BLaER1 treated with 17β-estradiol and CSF1 and Interleukin-3, amounts not matched to agents 10 nM and 100 nM (cell line): ENCODE measurements around the gene ART3.

Experiments used
- H3K27ac ChIP-seq, 11 experiments: shearing (Covaris generic); formaldehyde crosslinking; 2 replicates each; pipeline ENCODE4 v1.8.1; 2022
- H3K27me3 ChIP-seq, 11 experiments: shearing (Covaris generic); formaldehyde crosslinking; 2 replicates each; pipeline ENCODE4 v1.8.1; 2022
- H3K36me3 ChIP-seq, 11 experiments: shearing (Covaris generic); formaldehyde crosslinking; 2 replicates each; pipeline ENCODE4 v1.8.1; 2022
- H3K4me1 ChIP-seq, 10 experiments: shearing (Covaris generic); formaldehyde crosslinking; 2 replicates each; pipeline ENCODE4 v1.8.1; 2022
- H3K4me2 ChIP-seq, 11 experiments: shearing (Covaris generic); formaldehyde crosslinking; 2 replicates each; pipeline ENCODE4 v1.8.1; 2022
- H3K4me3 ChIP-seq, 10 experiments: shearing (Covaris generic); formaldehyde crosslinking; 2 replicates each; pipeline ENCODE4 v1.8.1; 2022
- H3K9ac ChIP-seq, 11 experiments: shearing (Covaris generic); formaldehyde crosslinking; 2 replicates each; pipeline ENCODE4 v1.8.1; 2022
- H3K9me3 ChIP-seq, 11 experiments: shearing (Covaris generic); formaldehyde crosslinking; replicated peaks in 1 of 11; 2 replicates each; pipeline ENCODE4 v1.8.1; 2022
- H4K20me1 ChIP-seq, 11 experiments: shearing (Covaris generic); formaldehyde crosslinking; 2 replicates each; pipeline ENCODE4 v1.8.1; 2022
- Cebpa-rat ChIP-seq, 11 experiments: shearing (Covaris generic); IDR thresholded peaks; 2 replicates each; pipeline ENCODE4 v1.8.1; 2022

Gene ART3

DNA sequence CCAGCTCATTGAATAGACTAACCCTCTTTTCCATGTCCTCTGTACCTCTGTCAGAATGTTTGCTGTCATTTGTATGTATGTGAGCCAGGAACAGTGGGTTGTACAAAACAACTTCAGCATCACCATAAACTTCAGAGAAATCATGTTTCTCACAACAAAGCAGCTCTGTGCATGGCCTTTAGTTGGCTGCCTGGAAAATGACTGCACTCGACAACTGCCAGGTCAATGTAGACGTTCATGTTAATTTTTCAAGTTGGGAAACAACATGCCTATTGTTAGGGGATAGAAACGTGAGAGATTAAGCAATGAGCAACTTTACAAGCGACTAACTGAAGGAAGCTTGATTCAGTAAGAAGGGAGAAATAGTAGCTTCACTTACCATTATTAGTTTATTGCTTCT lies 20.8 kb upstream of the ART3 start:
- H3K9me3 ChIP-seq = no peaks in the 10 kb centered on the region
- no peak overlapping the region for H3K4me3 ChIP-seq
- no peak overlapping the region for H3K27ac ChIP-seq
- H3K4me1 ChIP-seq = peaks cover 0 to 27% (median 3%) of the 10 kb centered on the region in 10 experiments; a peak in 14 of 20 replicates
- H4K20me1 ChIP-seq = no peaks in the 10 kb centered on the region
- TF ChIP-seq Cebpa-rat (IDR thresholded peaks at IDR 0.05) = no peak
- H3K36me3 ChIP-seq = no peaks in the 10 kb centered on the region
- no peak overlapping the region for H3K9ac ChIP-seq
- H3K27me3 ChIP-seq = no peaks in the 10 kb centered on the region
- H3K4me2 ChIP-seq = no peak overlapping the region

DNA sequence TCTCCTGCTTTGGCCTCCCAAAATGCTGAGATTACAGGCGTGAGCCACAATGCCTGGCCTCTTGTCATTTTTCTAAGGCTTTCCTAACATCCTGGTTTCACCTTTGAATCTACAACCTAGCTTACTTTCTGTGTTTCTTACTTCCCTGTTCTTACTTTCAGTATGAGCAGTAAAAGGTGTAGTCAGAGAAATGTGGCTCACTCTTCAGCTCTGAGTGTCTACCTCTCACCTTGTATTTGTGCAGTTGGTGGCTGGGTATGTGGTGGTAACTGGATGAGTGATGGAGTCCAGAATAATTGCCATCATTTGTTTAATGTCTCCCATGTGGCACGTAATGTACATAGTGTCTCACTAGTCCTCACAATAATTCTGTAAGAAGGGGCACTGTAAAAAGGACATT lies 19.5 kb upstream of the ART3 start:
- Histone ChIP-seq H3K4me1 (peaks cover 0 to 40% (median 16%) of the 10 kb centered on the region in 10 experiments; a peak in 16 of 20 replicates), H3K27ac (no peak overlapping the region), H3K9ac (no peak overlapping the region), H3K4me2 (peak overlapping the region in 3 of 11 experiments; percentile 8 to 24 (median 18); a peak in 1 of 22 replicates), H3K36me3 (no peaks in the 10 kb centered on the region), H3K27me3 (no peaks in the 10 kb centered on the region), H4K20me1 (no peaks in the 10 kb centered on the region), H3K9me3 (no peaks in the 10 kb centered on the region), H3K4me3 (no peak overlapping the region)
- TF ChIP-seq Cebpa-rat (IDR thresholded peaks at IDR 0.05) = no peak

DNA sequence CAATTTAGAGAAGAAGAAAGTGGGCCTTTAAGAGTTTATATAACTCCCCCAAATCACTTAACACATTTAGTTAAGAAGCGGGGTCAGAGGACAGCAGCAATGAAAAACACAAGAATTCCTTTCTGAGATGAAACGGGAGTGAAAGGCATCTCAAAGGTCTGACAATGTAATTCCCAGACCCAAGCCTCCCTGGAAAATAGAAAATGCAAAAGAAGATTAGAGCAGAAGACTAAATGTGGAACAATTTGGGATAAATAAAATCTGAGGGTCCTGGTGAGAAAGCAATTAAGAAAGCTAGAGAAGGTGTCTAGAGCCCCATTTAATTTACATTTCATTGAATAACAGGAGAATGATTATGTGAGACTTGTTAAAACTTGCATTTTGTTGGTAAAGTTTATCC lies 19.1 kb upstream of the ART3 start:
- no peak overlapping the region for H3K4me3 ChIP-seq
- H3K4me1 ChIP-seq = peaks cover 0 to 44% (median 20%) of the 10 kb centered on the region in 10 experiments; a peak in 16 of 20 replicates
- no peak overlapping the region for H3K27ac ChIP-seq
- peak overlapping the region in 1 of 11 experiments; percentile 24; a peak in 2 of 22 replicates for H3K4me2 ChIP-seq
- H3K9ac ChIP-seq = no peak overlapping the region
- no peaks in the 10 kb centered on the region for H3K36me3 ChIP-seq
- no peaks in the 10 kb centered on the region for H3K9me3 ChIP-seq
- H3K27me3 ChIP-seq = no peaks in the 10 kb centered on the region
- TF ChIP-seq Cebpa-rat (IDR thresholded peaks at IDR 0.05) = no peak
- H4K20me1 ChIP-seq = no peaks in the 10 kb centered on the region

DNA sequence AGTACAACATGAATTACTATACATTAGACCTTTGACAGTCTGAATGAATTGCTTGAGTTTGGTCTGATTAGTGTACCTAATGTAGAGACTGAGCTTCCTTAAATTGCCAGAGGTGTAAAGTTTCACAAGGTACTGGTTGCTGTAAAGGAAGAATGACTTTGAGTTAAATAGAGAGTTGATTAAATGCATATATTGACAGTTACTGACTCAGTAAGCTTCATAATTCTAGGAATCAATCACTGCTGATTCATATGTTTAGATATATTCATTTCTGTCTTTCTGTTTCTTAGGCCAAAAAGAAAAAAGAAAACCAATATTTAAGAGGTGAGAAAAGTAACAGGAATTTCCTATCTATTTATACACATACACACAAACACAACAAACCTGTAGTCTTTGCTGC lies 16.2 kb upstream of the ART3 start:
- Histone ChIP-seq H4K20me1 (no peaks in the 10 kb centered on the region), H3K27ac (peak overlapping the region in 7 of 11 experiments; percentile 54 to 80 (median 66); a peak in 10 of 22 replicates), H3K36me3 (no peaks in the 10 kb centered on the region), H3K4me1 (peaks cover 0 to 72% (median 38%) of the 10 kb centered on the region in 10 experiments; a peak in 16 of 20 replicates), H3K4me3 (no peak overlapping the region), H3K9ac (no peak overlapping the region), H3K27me3 (no peaks in the 10 kb centered on the region), H3K4me2 (peak overlapping the region in 4 of 11 experiments; percentile 71 to 80 (median 76); a peak in 6 of 22 replicates), H3K9me3 (no peaks in the 10 kb centered on the region)
- no peak for TF ChIP-seq Cebpa-rat (IDR thresholded peaks at IDR 0.05)

DNA sequence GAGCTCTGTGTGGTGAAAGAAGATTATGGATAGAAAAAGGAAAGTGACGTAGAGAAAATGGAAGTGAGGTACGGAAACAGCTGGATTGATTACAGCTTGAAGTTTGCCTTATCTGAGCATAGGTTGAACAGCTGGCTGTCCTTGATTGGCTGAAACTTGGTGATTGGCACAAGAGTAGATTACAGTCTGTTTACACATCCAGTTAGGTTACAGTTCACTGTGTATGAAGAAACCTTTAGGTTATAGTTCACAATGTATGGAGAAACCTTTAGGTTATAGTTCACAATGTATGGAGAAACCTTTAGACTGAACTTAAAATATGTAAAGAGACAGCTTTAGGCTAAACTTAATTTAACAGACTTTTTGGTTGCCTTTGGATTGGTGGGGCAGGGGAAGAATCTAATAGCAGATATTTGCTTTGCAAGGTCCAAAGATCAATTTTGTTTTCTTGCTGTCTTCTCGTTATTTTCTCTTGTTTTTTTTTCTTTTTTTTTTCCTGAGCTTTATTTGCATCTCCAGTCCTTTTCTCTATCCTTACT lies 15.6 kb upstream of the ART3 start:
- H3K4me2 ChIP-seq = peak overlapping the region in 5 of 11 experiments; percentile 33 to 80 (median 74); a peak in 11 of 22 replicates
- H3K4me3 ChIP-seq = no peak overlapping the region
- H3K36me3 ChIP-seq = no peaks in the 10 kb centered on the region
- no peaks in the 10 kb centered on the region for H3K27me3 ChIP-seq
- TF ChIP-seq Cebpa-rat (IDR thresholded peaks at IDR 0.05) = no peak
- peaks cover 0 to 72% (median 38%) of the 10 kb centered on the region in 10 experiments; a peak in 16 of 20 replicates for H3K4me1 ChIP-seq
- H3K9me3 ChIP-seq = no peaks in the 10 kb centered on the region
- peak overlapping the region in 9 of 11 experiments; percentile 37 to 80 (median 65); a peak in 15 of 22 replicates for H3K27ac ChIP-seq
- H4K20me1 ChIP-seq = no peaks in the 10 kb centered on the region
- no peak overlapping the region for H3K9ac ChIP-seq

DNA sequence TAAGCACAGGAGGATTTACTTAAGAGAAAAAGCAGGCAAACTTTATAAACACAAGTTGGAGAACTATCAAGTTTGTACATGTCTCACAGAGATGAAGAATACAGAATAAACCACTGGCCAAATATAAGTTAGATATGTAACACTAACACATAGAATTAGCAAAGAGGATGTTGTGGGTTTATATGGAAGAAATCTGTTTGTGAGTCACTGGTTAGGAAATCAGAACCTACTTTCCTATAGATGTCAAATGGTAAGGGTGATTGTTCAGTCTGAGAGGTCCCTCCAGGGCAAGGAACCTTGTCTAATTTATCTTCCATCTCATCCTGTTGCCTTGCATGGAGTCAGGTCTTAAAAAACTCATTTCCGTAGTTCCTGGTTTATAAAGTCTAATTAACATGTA lies 14.8 kb upstream of the ART3 start:
- H3K27ac ChIP-seq = peak overlapping the region in 10 of 11 experiments; percentile 20 to 80 (median 63); a peak in 18 of 22 replicates
- H3K27me3 ChIP-seq = no peaks in the 10 kb centered on the region
- peaks cover 0 to 69% (median 38%) of the 10 kb centered on the region in 10 experiments; a peak in 16 of 20 replicates for H3K4me1 ChIP-seq

DNA sequence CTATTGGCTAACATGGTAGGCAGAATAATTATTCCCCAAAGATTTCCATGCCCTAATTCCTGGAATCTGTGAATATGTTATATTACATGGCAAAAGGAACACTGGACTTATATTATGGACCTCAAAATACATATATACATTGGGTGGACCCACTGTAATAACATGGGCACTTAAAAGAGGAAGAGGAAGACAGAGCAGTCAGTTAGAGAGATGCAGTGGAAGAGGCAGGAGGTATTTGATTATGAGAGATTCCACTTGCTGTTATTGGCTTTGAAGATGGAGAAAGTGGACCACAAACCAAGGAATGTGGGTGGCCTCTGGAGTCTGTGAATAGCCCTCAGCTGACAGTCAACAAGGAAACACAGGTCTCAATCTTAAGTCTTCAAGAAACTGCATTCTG lies 14.0 kb upstream of the ART3 start:
- no peak for TF ChIP-seq Cebpa-rat (IDR thresholded peaks at IDR 0.05)
- H3K4me2 ChIP-seq = peak overlapping the region in 9 of 11 experiments; percentile 1 to 80 (median 67); a peak in 16 of 22 replicates
- no peaks in the 10 kb centered on the region for H4K20me1 ChIP-seq
- peaks cover 0 to 61% (median 38%) of the 10 kb centered on the region in 10 experiments; a peak in 16 of 20 replicates for H3K4me1 ChIP-seq
- no peaks in the 10 kb centered on the region for H3K36me3 ChIP-seq
- H3K9ac ChIP-seq = peak overlapping the region in 2 of 11 experiments; percentile 56 to 61; a peak in 5 of 22 replicates
- H3K4me3 ChIP-seq = no peak overlapping the region
- no peaks in the 10 kb centered on the region for H3K9me3 ChIP-seq
- no peaks in the 10 kb centered on the region for H3K27me3 ChIP-seq
- peak overlapping the region in 10 of 11 experiments; percentile 20 to 80 (median 63); a peak in 18 of 22 replicates for H3K27ac ChIP-seq

More for the DNA sequence above, 14.8 kb upstream of the ART3 start:
- peak in 1 of 11 experiments; percentile 41; a peak in 1 of 22 replicates for TF ChIP-seq Cebpa-rat (IDR thresholded peaks at IDR 0.05)
- Histone ChIP-seq H3K9ac (peak overlapping the region in 2 of 11 experiments; percentile 56 to 61; a peak in 6 of 22 replicates), H4K20me1 (no peaks in the 10 kb centered on the region), H3K9me3 (no peaks in the 10 kb centered on the region), H3K4me3 (0 out of 20 replicates have a peak overlapping the region, but pooled peaks of 1 of the 10 experiments have one; percentile 13), H3K36me3 (no peaks in the 10 kb centered on the region), H3K4me2 (peak overlapping the region in 10 of 11 experiments; percentile 7 to 80 (median 62); a peak in 19 of 22 replicates)

DNA sequence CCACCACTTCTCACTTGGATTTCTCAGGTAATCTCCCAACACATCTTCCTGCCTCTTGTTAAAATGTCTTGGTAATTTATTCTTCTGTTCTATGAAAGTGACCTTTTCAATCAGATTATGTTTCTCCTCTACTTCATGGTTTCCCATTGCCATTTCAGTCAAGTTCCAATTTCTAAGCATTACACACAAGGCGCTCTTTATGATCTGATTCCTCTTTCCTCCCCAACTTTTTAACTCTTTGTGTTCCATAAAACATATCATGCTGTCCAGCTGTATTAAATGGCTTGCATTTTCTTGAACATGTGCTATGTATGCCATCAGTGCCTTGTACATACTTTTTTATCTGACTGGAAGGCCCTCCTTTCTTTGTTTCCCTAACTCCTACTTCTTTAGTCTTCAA lies 13.1 kb upstream of the ART3 start:
- Histone ChIP-seq H3K9me3 (peaks cover 0 to 6% (median 0%) of the 10 kb centered on the region in 11 experiments; a peak in 3 of 22 replicates), H3K9ac (peak overlapping the region in 1 of 11 experiments; percentile 11; a peak in 1 of 22 replicates), H3K27me3 (no peaks in the 10 kb centered on the region), H3K4me2 (peak overlapping the region in 8 of 11 experiments; percentile 1 to 80 (median 69); a peak in 14 of 22 replicates), H3K27ac (peak overlapping the region in 9 of 11 experiments; percentile 0 to 80 (median 65); a peak in 13 of 22 replicates), H3K4me3 (no peak overlapping the region), H3K36me3 (no peaks in the 10 kb centered on the region), H3K4me1 (peaks cover 0 to 53% (median 36%) of the 10 kb centered on the region in 10 experiments; a peak in 16 of 20 replicates), H4K20me1 (no peaks in the 10 kb centered on the region)
- TF ChIP-seq Cebpa-rat (IDR thresholded peaks at IDR 0.05) = no peak

DNA sequence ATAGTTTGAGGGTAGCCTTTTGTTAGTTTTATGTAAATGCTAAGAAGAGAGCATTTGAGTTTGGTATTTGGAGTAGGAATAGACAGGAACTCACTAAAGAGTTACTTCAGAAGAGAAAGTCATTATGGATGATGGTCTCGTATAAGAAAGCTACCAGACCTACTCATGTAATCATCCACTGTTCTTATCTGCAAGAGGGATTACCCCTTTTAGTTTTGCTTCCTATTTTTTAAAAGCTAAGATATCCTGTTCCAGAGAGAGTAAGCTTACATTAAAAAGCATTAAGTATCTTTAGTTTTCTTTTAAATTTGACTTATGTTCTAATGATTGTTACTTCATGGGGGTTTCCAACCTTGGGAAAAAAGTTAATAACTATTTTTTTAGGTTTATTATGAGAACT lies 12.5 kb upstream of the ART3 start:
- Histone ChIP-seq H4K20me1 (no peaks in the 10 kb centered on the region), H3K36me3 (no peaks in the 10 kb centered on the region), H3K9ac (peak overlapping the region in 1 of 11 experiments; percentile 11; a peak in 1 of 22 replicates), H3K27ac (peak overlapping the region in 9 of 11 experiments; percentile 0 to 80 (median 65); a peak in 11 of 22 replicates), H3K4me3 (no peak overlapping the region), H3K4me2 (peak overlapping the region in 8 of 11 experiments; percentile 1 to 80 (median 58); a peak in 14 of 22 replicates), H3K4me1 (peaks cover 0 to 53% (median 36%) of the 10 kb centered on the region in 10 experiments; a peak in 16 of 20 replicates), H3K27me3 (no peaks in the 10 kb centered on the region), H3K9me3 (peaks cover 0 to 9% (median 0%) of the 10 kb centered on the region in 11 experiments; a peak in 3 of 22 replicates)
- no peak for TF ChIP-seq Cebpa-rat (IDR thresholded peaks at IDR 0.05)
